AG04450 (cell line): ENCODE measurements around the gene LTBP2. TPM values are rescaled to one million over a fixed set of nuclear protein-coding genes. Genes with fewer than 3 reads are reported as not detected.
A peak's percentile ranks its signal among the peaks of the same experiment; 100 is the strongest.

Source experiments
- CTCF ChIA-PET: fragments of 300-600, 350-600 bp; formaldehyde crosslinking; extraction: SDS; loops from one replicate; lab custom pipeline; 2022; ENCODE audit warnings: antibody characterized with exemption, inconsistent platforms; lab: Charles Lee
- POLR2A ChIA-PET: fragments of 350-600 bp; formaldehyde crosslinking; extraction: SDS; loops from one replicate; lab custom pipeline; 2021; ENCODE audit warnings: antibody characterized with exemption, inconsistent platforms; lab: Yijun Ruan, JAX
- DNase-seq: peaks from one replicate; pipeline ENCODE4 v3.0.0-alpha.2; 2011; ENCODE audit warnings: low read depth, low spot score
- H3K27ac ChIP-seq: one replicate; pipeline ENCODE4 v1.5.1; 2012; ENCODE audit warnings: low read depth, low read length, control low read depth
- H3K27me3 ChIP-seq: one replicate; pipeline ENCODE4 v1.6.0; 2012; ENCODE audit warnings: low read length; ENCODE audit not compliant: control insufficient read depth, insufficient read depth
- H3K4me3 ChIP-seq: 2 replicates; pipeline ENCODE4 v1.5.1; 2011; ENCODE audit warnings: mild to moderate bottlenecking, low read depth, low read length, control low read depth
- H3K9me3 ChIP-seq: 2 replicates; pipeline ENCODE4 v1.5.1; 2012; ENCODE audit warnings: low read length; ENCODE audit not compliant: control insufficient read depth, insufficient read depth
- polyA plus RNA-seq: library from polyadenylated mRNA; depleted of rRNA; stranded (reverse); fragments of >200 nt; gene quantifications from 2 replicates; pipeline ENCODE4 v1.2.3, GENCODE V29; 2011
- TF ChIP-seq, protein P1 (sequence below): IDR thresholded peaks from 2 replicates; pipeline ENCODE4 v1.5.1; 2011; ENCODE audit warnings: low read depth, low read length, control low read depth, inconsistent platforms

LTBP2 gene
- polyA plus RNA-seq, 1 experiment = 44.3 TPM

DNA sequence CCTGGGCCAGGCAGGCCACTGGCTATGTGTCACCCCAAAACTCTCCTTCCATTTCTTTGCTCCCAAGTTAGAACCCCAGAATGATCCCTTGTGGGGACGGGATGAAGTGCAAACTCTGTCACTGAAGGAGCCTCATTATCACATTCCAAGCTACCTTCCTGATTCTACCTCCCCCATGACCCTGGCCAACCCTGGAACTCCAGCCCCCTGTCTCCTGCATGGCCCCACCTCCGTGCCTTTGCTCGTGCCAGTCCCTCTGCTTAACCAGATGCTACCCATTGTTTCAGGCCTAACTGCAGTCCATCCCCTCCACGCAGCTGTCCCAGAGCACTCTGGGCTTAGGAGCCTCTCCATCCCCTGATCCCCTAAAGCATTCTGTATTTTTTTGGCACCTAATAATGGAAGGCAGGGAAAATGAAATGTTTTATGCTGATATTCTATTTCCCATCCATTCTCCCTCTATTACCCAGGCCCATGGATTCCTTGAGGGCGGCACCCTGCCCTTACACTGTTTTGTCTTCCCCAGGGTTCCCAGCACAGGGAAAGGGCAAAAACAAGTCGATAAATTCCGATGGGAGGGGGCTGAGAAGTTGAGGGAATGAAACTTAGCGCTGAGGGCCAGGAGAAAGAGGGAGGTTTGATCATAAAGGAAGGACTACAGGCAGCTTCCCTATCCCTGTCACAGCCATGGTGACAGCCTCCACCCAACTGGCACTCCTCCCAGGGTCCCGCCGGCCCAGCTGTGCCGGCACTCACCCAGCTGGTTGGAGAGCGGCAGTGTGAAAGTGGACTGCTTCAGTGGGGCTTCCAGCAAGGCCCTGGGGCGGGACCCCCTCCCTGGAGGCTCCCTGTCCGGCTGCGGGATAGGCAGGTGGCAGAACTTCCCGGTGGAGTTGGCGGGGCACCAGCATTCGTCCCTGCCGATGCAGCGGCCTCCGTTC is 60.3 kb downstream of the LTBP2 start:
- Histone ChIP-seq H3K27ac (no peak overlapping the region), H3K9me3 (no peaks in the 10 kb centered on the region), H3K27me3 (no peaks in the 10 kb centered on the region), H3K4me3 (no peak overlapping the region)
- TF ChIP-seq, protein P1, sequence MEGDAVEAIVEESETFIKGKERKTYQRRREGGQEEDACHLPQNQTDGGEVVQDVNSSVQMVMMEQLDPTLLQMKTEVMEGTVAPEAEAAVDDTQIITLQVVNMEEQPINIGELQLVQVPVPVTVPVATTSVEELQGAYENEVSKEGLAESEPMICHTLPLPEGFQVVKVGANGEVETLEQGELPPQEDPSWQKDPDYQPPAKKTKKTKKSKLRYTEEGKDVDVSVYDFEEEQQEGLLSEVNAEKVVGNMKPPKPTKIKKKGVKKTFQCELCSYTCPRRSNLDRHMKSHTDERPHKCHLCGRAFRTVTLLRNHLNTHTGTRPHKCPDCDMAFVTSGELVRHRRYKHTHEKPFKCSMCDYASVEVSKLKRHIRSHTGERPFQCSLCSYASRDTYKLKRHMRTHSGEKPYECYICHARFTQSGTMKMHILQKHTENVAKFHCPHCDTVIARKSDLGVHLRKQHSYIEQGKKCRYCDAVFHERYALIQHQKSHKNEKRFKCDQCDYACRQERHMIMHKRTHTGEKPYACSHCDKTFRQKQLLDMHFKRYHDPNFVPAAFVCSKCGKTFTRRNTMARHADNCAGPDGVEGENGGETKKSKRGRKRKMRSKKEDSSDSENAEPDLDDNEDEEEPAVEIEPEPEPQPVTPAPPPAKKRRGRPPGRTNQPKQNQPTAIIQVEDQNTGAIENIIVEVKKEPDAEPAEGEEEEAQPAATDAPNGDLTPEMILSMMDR = no peak
- ChIA-PET POLR2A (no interaction called here), CTCF (no interaction called here)
- DNase-seq = no peak

DNA sequence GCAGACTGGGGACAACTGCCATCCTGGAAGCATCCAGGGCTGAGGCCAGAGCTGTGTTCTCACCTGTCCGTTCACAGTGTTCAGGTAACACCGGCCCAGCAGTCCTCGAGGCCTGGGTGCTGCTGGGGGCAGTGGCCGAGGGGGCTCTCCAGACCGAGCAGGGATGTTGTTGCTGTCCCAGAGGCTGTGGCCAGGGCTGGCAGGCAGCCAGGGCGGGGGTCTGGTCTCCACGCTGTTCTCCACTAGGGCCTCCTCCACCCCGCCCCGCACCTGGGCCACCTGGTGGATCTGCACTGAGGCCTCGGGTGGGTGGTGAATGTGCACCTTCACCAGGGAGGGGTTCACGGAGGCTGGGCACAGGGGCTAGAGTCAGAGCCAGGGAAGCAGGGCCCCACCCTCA is 61.0 kb downstream of the LTBP2 start:
- ChIA-PET CTCF (no interaction called here), POLR2A (no interaction called here)
- H3K27ac ChIP-seq = no peak overlapping the region

DNA sequence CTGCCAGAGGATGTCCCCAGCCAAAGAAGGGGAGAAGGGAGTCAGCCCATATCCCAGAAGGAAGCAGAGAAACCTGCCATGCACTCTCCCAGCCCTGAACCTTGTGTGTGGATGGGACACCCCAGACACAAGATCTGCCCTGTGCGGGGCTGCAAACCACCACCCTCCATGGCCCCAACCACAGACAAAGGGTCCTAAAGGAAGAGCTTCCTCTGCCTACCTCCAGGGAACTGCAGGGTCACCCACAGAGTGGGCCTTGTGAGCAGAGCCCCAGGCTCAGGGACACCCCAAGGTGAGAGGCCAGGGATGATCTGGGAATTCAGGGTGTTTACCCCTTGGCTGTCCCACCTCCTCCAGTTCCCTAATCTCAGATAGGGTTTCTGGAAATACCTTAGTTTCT is 62.0 kb downstream of the LTBP2 start:
- ChIA-PET CTCF (interaction anchor here (0.5 to 0.6 kb wide), 2 partner anchors 35 to 751 kb away, joined by 3 to 6 read pairs; no protein-coding TSS in a partner anchor), POLR2A (interaction anchor here (2.6 kb wide), 1 partner anchor 22 kb away, joined by 6 read pairs; no protein-coding TSS in a partner anchor)
- no peaks in the 10 kb centered on the region for H3K27me3 ChIP-seq
- H3K27ac ChIP-seq = no peak overlapping the region
- H3K9me3 ChIP-seq = no peaks in the 10 kb centered on the region
- no peak overlapping the region for H3K4me3 ChIP-seq
- TF ChIP-seq, protein P1 = no peak
- DNase-seq = no peak

More for the DNA sequence above, 61.0 kb downstream of the LTBP2 start:
- no peak for DNase-seq
- no peak overlapping the region for H3K4me3 ChIP-seq
- no peaks in the 10 kb centered on the region for H3K27me3 ChIP-seq
- H3K9me3 ChIP-seq = no peaks in the 10 kb centered on the region
- TF ChIP-seq, protein P1 = no peak

DNA sequence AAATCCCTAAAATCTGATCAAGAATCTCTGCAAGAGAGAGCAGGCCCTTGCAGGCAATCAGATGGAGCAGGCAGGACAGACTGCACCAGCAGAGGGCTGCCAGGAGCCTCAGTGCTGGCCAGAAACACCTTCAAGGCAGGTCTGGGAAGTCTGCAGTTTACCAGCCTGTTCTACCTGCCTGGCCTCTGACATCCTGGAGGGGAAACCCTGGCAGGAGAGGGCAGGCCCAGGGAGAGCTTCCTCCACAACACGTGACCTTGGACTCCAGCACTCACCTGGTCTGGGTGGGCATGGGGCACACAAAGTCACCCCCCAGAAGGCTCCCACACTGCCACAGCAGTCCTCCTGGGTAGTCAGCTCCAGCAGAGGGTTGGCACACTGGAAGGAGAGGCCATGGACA is 62.4 kb downstream of the LTBP2 start:
- peak overlapping the region; percentile 39 for H3K27ac ChIP-seq
- no peak overlapping the region for H3K4me3 ChIP-seq
- H3K27me3 ChIP-seq = no peaks in the 10 kb centered on the region
- ChIA-PET CTCF (no interaction called here), POLR2A (interaction anchor here (2.6 kb wide), 1 partner anchor 22 kb away, joined by 6 read pairs; no protein-coding TSS in a partner anchor)
- TF ChIP-seq, protein P1 = peak; percentile 55
- no peak for DNase-seq
- H3K9me3 ChIP-seq = no peaks in the 10 kb centered on the region

DNA sequence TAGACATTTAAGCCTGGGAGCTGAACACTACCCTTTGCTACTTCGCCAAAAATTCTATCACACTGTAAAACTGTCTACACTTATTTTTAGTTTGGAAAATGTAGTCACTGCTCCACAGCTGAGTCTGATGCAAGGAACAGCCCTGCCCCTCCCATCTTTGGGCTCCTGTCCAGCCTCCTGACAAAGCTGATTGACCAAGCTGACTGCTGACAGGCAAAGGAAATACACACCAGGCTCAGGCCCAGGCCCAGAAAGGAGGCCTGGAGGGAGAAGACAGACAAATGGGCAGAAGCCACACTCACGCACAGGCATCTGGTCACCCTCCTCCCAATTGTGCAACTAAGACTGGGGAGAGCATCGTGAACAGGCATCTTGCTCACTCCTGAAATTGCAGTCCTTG is 63.2 kb downstream of the LTBP2 start:
- no peak for DNase-seq
- Histone ChIP-seq H3K27ac (peak overlapping the region; percentile 39), H3K9me3 (no peaks in the 10 kb centered on the region), H3K4me3 (no peak overlapping the region), H3K27me3 (no peaks in the 10 kb centered on the region)
- TF ChIP-seq, protein P1 = no peak
- ChIA-PET POLR2A (interaction anchor here (0.6 to 2.6 kb wide), 3 partner anchors 21 to 52 kb away, joined by 3 to 6 read pairs (median 3); no protein-coding TSS in a partner anchor), CTCF (no interaction called here)
